Measurements from ENCODE around the gene AIG1. TPM values are rescaled to one million over a fixed set of nuclear protein-coding genes. Genes with fewer than 3 reads are reported as not detected.

The AIG1 gene
- total and polyA plus RNA-seq, 2 of the 4 experiments (the other 2 are of a cell fraction): 21.3 to 27.1 TPM

DNA sequence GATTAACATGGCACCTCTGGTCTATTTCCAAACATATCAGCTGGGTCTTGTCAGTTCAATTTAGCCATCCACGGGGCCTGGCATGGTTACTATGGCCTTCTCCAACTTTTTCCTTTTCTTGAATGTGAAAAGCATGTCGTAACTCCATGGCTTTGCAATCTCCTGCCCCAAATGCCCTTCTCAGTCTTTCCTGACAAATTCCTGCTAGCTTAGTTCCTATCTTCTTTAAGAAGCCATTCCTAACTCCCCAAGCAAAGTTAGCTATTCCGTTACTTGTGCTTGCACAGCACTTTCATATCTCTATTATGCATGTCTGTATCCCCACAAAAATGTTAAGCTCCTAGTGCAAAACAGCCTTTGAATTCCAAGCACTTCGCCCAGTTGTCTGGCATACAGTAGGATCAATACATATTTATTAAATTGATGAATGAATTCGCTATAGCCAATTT is 105.6 kb downstream of the AIG1 start:
- no peak overlapping the region for H2BK20ac ChIP-seq (ENCODE audit: low read depth, low read length)
- H4K91ac ChIP-seq (ENCODE audit: insufficient read depth, low read depth, low read length): no peak overlapping the region
- no peak overlapping the region for H4K8ac ChIP-seq (ENCODE audit: low read depth in 2 of 2, low read length in 2 of 2)
- no peak overlapping the region for H2AFZ ChIP-seq (replicated peaks; ENCODE audit: low read length, poor library complexity)
- no peak overlapping the region for H3K23ac ChIP-seq (ENCODE audit: low read depth, low read length)
- no peak overlapping the region for H3K4ac ChIP-seq (ENCODE audit: low read depth, low read length)
- H3K9me3 ChIP-seq (ENCODE audit: control insufficient read depth, insufficient read depth, low read length): no peaks in the 10 kb centered on the region
- in situ Hi-C loops (cut with MboI; ENCODE audit: low sequenced_read_pairs) (no loop called here), intact Hi-C loops (cut with micrococcal nuclease) (no loop called here), dilution Hi-C loops (cut with HindIII; ENCODE audit: low sequenced_read_pairs, unreplicated experiment) (no loop called here)
- H3K9ac ChIP-seq (ENCODE audit: low read depth, low read length): no peak overlapping the region
- no peak for ATAC-seq (ENCODE audit: low read depth)
- no peak overlapping the region for H2AK5ac ChIP-seq (ENCODE audit: low read depth, low read length)
- H4K5ac ChIP-seq (ENCODE audit: low read depth, low read length): no peak overlapping the region
- H3K4me3 ChIP-seq (ENCODE audit: insufficient read depth, low read depth, low read length): no peak overlapping the region
- H2AK9ac ChIP-seq (replicated peaks; ENCODE audit: low read depth, low read length, poor library complexity): no peak overlapping the region
- H3K4me1 ChIP-seq (ENCODE audit: control insufficient read depth, insufficient read depth, low read length): no peaks in the 10 kb centered on the region
- H2BK120ac ChIP-seq (ENCODE audit: low read depth, low read length): no peak overlapping the region
- no peak overlapping the region for H3K4me2 ChIP-seq (ENCODE audit: low read depth, low read length)
- no peak overlapping the region for H3K14ac ChIP-seq (replicated peaks; ENCODE audit: low read depth, low read length)
- no peak for DNase-seq
- no peaks in the 10 kb centered on the region for H4K20me1 ChIP-seq (ENCODE audit: insufficient read depth, low read length)
- no peaks in the 10 kb centered on the region for H3K79me1 ChIP-seq (ENCODE audit: low read depth in 1 of 2, low read length in 2 of 2)
- no peaks in the 10 kb centered on the region for H3K9me1 ChIP-seq (ENCODE audit: insufficient read depth, low read length)
- H2BK5ac ChIP-seq (ENCODE audit: low read depth, low read length, poor library complexity, severe bottlenecking): no peak overlapping the region
- no peak overlapping the region for H3K27ac ChIP-seq (ENCODE audit: insufficient read depth, low read length)
- no peak overlapping the region for H3K18ac ChIP-seq (ENCODE audit: low read depth, low read length)
- H3K36me3 ChIP-seq (ENCODE audit: control insufficient read depth, insufficient read depth, low read length): peaks cover 2% of the 10 kb centered on the region; the same call in 1 of the 2 replicates
- TF ChIP-seq, protein P1, sequence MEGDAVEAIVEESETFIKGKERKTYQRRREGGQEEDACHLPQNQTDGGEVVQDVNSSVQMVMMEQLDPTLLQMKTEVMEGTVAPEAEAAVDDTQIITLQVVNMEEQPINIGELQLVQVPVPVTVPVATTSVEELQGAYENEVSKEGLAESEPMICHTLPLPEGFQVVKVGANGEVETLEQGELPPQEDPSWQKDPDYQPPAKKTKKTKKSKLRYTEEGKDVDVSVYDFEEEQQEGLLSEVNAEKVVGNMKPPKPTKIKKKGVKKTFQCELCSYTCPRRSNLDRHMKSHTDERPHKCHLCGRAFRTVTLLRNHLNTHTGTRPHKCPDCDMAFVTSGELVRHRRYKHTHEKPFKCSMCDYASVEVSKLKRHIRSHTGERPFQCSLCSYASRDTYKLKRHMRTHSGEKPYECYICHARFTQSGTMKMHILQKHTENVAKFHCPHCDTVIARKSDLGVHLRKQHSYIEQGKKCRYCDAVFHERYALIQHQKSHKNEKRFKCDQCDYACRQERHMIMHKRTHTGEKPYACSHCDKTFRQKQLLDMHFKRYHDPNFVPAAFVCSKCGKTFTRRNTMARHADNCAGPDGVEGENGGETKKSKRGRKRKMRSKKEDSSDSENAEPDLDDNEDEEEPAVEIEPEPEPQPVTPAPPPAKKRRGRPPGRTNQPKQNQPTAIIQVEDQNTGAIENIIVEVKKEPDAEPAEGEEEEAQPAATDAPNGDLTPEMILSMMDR (conservative IDR thresholded peaks at IDR 0.05; ENCODE audit: low read depth, low read length): no peak
- no peak for TF ChIP-seq RAD21 (IDR thresholded peaks at IDR 0.05; ENCODE audit: low read length)
- TF ChIP-seq RCOR1 (IDR thresholded peaks at IDR 0.05; ENCODE audit: insufficient replicate concordance, low read length): no peak
- TF ChIP-seq MAZ (IDR thresholded peaks at IDR 0.05; ENCODE audit: borderline replicate concordance, low read depth, low read length): no peak
- TF ChIP-seq BHLHE40 (IDR thresholded peaks at IDR 0.05; ENCODE audit: low read depth, low read length): no peak
- no peak for TF ChIP-seq CHD1 (IDR thresholded peaks at IDR 0.05; ENCODE audit: low read depth, low read length)
- no peak overlapping the region for H2BK15ac ChIP-seq (ENCODE audit: low read depth, low read length)
- no peak overlapping the region for H3K56ac ChIP-seq (ENCODE audit: extremely low read depth, insufficient read depth, low read length)
- POLR2A ChIA-PET (ENCODE audit: unreplicated experiment): no interaction called here
- 50% methylated on average over 2 of the region's 5 CpGs; no CpG with 5 or more reads in 1 of the 2 experiments for WGBS, 2 experiments (ENCODE audit: extremely low coverage in 2 of 2, insufficient read length in 1 of 2)
- no TSS peak for BruUV-seq (replicated peaks)
- CTCF ChIA-PET: interaction anchor here (1.6 kb wide), 1 partner anchor 9 kb away, joined by 3 read pairs; no protein-coding TSS in a partner anchor
- H3K27me3 ChIP-seq (ENCODE audit: control insufficient read depth, insufficient read depth, low read length): no peaks in the 10 kb centered on the region
